NCI-H510A (cell line): ENCODE measurements around the gene HRAS.

Source experiments
- DNase-seq: peaks from one replicate; lab custom pipeline; 2025; lab: John Stamatoyannopoulos, UW

The HRAS gene

DNA sequence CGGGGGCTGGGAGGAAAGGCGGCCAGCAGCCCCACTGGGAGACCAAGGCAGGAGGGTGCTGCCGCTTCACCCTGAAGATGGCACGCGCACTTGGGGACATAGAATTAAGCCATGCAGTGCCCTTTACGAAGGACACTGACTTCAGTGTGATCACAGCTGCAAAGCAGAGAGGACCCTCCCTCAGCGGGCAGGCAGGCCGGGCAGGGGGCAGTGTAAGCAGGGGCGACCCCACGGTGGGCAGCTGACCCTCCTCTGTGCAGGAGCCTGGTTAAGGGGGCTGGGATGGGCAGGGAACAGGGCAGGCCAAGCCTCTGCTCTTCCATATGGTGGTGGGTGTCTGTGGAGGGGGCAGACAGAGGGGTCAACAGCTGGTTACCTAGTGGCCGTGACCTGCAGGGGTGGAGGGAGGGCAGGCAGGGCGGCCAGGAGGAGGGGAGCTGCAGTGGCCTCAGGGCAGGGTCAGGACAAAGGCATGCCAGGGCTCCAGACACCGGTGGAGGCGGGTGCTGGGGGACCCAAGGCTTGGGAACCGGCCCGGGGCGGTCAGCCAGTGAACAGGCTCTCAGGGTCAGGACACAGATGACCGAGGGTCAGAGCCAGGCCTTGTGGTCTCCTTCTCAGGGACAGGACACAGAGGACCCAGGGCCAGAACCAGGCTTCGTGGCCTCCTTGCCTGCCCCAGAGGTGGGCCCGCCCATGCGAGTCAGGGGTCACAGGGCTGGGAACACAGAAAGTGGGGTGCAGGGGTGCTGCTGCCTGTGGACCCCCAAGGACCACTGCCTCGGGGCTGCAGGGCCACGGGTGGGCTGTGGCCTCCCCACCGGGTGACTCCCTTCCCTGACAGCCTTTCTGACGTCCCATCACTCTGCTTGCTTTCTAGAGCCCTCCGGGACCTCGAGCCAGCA lies 18.0 kb upstream of the HRAS start:
- no peak for DNase-seq

DNA sequence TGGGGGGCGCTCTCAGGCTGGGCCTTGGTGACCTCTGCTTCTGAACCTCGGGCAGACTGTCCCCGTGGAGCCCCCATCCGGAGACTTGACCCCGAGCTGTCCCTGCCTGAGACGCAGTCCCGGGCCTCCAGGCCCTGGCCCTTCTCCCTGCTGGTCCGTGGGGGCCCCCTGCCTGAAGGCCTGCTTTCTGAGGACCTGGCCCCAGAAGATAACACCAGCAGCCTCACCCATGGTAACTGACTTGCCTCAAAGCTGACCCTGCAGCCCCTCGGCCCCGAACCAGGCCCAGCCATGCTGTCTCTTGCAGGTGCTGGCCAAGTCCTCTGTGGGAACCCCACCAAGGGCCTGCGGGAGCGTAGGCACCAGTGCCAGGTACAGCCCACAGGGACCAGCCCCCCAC lies 16.2 kb upstream of the HRAS start:
- DNase-seq = no peak

DNA sequence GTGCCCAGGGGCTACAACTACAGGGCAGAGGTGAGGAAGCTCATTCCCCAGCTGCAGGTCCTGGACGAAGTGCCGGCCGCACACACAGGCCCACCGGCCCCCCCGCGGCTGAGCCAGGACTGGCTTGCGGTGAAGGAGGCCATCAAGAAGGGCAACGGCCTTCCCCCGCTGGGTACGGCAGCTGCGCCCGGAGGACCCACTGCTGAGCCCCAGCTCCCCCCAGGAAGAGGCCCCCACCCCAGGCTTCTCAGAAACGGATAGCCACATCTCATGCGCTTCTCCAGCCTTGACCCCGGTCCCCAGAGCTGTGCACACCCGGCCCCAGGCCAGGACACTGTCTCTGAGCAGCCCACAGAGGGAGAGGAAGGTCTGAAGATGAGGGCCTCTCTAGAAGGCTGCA lies 15.8 kb upstream of the HRAS start:
- no peak for DNase-seq

DNA sequence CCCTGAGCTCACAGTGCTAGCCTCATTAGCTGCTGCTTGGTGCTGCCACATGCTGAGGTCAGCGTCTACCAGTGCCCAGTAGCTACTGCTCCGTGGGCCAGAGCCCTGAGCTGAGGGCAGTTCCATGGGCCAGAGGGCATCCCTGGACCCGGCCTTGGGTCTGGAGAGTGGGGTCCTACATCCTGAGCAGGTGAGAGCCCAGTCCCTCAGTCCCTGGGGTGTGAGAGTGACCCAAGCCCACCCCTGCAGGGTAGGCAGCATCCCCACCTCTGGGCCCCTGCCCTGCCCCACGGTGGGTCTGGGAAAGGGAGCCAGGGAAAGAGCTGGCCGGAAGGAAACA lies 15.3 kb upstream of the HRAS start:
- no peak for DNase-seq

DNA sequence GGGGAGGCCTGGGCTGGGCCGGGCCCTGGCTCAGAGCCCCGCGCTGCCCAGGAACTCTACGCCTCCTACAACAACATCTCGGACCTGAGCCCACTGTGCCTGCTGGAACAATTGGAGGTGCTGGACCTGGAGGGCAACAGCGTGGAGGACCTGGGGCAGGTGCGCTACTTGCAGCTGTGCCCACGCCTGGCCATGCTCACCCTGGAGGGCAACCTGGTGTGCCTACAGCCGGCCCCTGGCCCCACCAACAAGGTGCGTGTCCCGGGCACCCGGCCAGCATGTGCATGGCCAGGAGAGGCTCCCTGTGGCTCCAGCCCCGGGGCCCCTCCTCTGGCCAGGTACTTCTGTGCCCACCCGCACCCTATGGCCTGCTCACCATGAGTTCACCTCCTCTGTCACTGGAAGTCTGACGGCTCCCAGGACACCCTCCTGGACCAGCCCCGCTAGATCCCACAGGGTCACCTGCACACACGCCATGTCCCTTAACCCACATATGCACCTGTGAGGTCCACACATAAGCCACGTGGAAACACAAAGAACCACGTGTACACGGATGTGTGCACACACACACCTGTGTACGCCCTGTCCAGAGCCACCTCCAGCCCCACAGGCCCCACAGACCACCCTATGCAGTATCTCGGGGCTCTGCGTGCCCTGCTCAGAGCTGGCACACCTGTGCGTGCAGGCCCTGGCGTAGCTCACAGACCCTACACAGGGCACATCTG lies 14.8 kb upstream of the HRAS start:
- DNase-seq = no peak

DNA sequence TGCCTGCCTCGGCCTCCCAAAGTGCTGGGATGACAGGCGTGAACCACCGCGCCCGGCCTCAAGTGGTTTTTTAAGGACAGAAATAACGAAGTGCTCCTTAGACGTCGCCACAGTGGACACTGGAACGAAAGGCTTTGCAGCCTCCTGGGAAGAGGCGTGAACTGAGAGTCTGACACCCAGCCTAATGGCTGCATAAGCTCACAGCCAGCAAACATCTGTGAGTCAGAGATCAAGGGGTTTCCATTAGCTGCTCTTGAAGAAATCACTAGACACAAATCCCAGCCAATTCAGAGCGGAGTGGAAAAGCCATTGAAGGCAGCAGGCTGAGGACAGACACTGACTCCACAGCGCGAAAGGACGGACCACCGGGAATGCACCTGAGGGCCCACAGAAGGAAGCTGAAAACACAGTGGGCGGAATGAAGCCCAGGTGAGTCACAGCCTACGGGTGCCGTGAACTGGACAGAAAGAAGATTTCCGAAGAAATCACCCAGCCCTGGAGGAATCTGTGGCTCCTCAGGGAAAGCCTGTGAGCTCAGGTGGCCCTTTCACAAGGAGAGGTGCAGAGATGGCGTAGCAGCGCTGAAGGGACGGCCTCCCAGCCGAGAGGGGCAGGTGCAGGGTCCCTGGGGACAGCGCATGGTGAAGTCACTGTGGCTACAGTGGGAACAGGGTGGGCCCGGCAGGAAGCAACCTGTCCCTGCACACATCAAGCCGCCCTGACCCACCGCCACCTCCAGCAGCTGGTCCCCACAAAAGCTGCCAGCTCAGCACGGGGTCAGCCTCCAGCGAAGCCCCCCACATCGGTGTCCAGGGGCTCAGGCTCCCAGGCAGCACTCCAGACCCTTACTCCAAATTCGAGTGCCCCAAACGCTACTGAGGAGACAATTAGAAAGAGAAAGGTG lies 13.6 kb upstream of the HRAS start:
- no peak for DNase-seq

DNA sequence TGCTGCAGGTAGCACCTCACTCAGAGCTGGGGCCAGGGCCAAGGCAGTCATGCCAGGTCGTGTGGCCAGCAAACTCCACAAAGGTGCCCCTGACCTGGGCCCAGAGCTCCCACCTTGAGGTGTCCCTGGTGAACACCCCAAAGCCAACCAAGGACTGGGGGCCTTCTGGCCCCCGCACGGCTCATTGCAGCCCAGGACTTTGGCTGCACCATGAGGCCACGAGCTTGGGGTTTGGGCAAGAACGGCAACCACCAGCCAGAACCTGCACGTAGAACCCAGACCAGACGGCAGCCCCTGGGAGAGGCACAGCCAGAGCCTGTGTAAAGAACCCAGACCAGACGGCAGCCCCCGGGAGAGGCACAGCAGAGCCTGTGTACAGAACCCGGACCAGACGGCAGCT lies 9.8 kb upstream of the HRAS start:
- DNase-seq = no peak

DNA sequence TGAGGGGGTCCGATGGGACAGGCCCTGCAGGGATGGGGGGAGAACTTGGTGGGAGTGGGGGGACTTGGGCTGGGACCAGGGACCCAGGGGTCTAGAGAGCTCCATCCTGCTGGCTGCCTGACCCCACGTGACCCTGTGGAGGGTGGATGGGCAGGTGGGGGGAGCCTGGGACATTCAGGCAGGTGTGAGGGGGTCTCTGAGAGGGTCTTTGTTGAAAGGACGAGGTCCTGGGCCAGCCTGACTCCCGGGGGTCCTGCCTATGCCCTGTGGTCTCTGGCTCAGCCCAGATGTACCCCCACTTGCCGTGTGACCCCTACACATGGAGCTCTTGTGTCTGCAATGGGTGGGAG lies 9.4 kb upstream of the HRAS start:
- no peak for DNase-seq

DNA sequence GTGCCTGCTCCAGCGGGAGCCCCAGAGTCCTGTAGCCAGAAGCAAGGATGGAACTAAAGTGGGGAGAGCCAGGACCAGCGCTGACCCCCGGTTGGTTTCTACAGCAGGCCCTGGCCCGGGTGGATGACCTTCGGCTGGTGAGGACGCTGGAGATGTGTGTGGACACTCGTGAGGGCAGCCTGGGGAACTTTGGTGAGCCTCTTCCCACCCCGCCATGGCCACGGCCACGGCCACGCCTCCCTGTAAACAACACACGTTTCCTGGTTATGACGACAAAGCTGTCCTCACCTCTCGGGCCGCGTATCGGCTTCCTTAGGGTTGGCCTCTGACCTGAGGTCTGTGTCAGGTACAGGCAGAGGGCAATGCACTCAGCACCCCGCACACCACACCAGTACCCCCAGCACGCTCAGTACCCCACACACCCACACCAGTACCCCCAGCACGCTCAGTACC lies 6.1 kb upstream of the HRAS start:
- DNase-seq = no peak

DNA sequence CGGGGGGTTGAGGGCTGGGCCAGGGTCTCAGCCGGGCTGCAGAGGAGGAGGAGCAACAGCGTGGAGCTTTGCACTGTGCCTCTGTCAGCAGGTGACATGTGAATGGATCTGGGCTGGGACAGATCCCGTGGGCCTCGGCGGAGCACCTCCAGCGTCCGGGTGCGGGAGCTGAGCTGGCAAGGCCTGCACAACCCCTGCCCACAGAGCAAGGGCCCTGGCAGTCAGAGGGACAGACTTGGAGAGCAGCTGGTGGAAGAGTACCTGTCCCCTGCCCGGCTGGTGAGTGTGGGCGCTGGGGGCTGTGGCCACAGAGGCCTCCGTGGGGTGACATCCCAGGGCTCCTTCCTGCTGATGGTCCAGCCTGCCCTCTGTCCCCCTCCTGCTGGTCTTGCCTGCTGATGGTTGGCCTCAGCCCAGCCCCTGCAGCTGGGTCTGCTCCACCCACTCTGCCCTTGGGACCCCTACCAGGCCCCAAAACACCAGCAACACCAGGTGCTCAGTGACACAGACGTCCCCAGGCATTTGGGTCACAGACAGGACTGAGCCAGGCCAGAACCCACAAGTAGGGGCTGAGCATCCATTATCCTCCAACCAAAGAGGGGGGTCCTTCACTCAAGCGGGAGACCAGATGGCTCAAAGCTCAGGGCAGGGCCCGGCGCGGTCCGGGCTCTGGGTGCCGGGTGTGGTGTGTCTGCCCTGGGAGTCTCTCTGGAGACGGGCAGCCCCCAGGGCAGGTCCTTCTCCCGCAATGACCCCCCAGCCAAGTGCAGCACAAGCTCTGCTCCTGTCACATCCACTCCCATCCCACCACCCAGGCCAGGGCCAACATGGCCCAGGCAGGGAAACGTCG lies 5.4 kb upstream of the HRAS start:
- DNase-seq = no peak

DNA sequence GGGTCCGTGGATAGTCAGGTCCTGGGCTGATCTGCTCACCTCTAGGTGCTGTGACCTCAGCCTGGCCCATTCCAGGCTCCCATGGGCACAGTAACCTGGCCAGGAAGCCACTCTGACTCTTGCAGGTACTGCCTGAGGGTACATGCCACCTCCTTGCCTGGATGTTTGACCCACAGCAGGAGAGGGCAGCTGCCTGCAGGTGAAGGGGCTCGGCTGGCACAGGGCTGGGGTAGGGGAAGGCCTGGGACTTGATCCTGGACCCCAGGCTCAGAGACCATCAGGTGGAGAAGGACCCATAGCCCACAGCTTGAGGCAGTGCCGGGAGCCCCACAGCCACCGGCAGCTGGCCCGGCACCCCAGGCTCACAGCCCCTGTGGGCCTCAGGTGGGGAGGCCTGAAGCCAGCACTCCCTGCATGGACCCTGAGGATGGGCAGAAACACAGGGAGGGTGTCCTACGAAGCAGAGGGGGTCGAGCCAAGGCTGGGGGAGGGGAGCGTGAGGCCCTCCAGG lies 4.7 kb upstream of the HRAS start:
- no peak for DNase-seq

DNA sequence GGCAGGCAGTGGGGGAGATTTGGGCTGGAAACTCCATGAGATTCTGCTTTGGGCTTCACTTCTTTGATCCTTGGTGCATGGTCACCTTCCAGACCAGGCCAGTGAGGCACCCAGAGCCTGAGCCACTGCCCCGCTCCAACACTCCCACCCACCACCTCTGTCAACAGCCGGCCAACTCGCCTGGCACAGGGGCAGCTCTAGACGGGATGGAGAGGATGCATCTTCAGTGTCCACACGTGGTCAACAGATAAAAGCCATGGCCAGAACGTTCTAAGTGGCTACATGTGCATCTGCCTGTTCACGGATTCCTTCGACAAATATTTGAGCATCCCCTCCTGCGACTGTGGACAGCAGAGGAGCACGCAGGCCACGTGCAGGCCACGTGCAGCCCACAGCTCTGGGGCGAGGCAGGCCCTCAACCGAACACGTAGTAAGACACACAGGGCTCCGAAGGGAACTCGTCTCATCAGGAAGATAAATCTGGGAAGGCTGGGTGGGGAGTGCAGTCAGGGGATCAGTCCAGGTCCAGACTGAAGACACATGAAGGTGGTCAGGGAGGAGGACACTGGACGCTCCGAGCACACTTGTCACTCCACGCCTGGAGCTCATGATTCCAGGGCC lies 3.2 kb upstream of the HRAS start:
- no peak for DNase-seq

DNA sequence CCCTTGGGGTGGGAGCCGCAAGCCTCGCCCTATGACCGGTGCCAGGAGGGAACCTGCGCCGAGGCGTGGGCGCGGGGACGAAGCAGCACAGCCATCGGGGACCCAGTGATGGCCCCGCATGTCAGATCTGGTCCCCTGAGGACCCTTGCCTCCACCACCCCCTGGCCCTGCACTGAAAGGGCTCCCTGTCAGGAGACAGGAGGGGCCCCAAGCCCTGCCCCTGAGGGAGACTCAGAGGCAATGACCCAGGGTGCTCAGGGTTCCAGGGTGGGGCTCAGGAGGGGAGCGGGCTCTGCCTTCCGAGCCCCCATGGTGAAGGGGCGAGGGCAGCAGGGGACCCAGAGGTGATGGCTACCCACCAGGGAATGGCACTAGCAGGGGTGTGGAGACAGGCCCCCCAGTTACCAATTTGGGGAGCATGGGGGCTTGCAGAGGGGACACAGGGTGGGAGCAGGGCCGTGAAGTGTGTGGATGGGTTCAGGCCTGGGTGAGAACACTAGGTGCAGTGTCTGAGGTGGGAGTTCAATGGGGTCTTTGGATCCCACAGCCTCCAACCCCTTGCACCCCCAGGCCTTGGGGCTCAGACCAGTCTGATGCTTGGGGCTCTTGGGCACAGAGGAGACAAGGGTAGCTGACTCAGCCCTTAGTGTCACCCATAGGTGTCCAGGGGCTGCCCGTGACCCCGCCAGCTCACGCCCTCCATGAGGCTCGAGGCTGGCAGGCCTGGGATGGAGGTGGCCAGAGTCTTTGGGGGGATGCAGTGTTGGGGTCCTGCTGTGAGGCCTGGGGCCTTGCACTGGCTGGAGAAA lies 2.5 kb upstream of the HRAS start:
- DNase-seq = no peak

DNA sequence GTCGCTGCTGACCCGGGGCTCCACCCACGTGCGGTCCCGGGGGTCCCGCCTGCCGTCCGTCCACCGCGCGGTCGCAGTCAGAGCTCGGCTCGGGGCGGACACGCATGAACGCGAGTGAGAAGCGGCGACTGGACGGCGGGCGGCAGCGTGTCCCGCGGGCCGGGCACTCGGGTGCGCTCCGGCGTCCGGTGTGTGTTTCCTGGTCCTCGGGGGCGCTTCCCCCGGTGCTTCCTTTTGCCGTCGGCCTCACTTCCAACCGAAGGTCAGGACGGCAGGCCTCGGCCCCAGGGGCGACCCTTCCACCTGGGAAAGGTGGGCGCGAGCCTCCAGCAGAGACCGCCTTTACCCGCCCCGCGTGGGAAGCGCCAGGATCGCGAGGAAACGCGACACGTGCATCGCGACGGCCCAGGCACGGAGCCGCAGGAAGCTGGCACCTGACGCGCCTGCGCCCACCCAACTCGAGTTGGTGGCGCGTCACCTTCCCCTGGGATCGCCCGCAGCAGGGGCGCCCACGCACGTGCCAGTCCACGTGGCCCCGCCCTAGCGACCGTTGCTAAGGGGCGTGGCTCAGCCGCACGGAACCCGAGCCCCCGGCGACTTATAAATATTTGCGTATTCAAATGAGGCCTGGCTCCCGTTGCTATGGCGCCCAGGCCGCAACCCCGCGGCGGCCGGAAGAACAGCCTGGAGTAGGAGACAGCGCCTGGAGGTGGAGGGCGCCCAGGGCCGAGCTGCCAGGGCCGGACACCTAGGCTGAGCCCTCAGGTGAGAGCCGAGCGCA lies 1.7 kb upstream of the HRAS start, which contains the start of gene LRRC56:
Gene LRRC56 (plus strand): TSS at position 687 of the 781 bp plus-strand sequence. CDS start 3,158 bp downstream, outside the sequence.
- peak; percentile 74 for DNase-seq

DNA sequence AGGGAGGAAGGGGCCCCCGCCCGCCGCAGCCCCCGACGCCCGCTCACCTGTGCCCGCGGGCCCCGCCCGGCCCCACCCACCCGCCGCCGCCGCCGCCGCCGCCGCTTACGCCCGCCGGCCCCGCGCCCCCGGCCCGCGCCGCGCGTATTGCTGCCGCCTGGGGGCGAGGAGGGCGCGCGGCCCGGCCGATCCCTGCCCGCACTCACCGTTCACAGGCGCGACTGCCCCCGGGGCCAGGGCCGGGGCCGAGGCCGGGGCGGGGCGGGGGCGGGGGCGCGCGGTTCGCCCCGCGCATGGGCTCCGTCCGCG lies 212 bp downstream of the HRAS start:
- no peak for DNase-seq

DNA sequence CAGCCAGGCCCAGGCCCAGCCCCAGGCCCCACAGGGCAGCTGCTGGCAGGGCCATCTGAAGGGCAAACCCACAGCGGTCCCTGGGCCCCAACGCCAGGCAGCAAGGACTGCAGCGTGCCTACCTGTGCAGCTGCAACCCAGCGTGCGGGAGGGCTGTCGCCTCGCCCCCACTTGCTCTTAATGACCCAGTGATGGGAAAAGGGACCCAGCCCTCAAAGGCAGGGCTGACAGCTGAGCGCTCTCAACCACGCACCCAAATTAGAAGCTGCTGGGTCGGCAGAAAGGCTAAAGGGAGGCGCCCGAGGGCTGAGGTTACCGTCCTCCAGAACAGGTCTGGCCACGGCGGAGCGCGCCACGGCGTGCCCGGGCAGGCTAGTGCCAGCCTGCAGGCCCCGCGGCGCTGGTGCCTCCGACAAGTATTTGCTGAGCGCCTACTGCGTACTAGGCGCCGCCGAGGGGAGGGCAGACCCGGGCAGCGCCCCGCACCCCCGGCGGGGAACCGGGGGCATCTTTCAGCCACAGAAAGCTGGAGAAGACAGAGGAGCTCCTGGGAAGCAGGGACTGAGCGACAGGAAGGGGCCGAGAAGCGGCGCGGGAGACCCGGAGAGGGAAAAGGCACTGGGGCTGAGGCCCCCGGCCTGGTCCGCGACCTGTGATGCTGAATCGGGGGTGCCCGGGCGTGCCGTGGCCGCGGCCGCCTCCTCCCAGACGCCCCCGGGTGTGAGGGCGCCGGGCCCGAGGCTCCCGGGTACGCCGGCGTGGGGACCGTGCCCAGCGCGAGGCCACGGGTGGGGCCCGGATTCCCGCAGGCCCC lies 773 bp downstream of the HRAS start:
- peak; percentile 48 for DNase-seq

DNA sequence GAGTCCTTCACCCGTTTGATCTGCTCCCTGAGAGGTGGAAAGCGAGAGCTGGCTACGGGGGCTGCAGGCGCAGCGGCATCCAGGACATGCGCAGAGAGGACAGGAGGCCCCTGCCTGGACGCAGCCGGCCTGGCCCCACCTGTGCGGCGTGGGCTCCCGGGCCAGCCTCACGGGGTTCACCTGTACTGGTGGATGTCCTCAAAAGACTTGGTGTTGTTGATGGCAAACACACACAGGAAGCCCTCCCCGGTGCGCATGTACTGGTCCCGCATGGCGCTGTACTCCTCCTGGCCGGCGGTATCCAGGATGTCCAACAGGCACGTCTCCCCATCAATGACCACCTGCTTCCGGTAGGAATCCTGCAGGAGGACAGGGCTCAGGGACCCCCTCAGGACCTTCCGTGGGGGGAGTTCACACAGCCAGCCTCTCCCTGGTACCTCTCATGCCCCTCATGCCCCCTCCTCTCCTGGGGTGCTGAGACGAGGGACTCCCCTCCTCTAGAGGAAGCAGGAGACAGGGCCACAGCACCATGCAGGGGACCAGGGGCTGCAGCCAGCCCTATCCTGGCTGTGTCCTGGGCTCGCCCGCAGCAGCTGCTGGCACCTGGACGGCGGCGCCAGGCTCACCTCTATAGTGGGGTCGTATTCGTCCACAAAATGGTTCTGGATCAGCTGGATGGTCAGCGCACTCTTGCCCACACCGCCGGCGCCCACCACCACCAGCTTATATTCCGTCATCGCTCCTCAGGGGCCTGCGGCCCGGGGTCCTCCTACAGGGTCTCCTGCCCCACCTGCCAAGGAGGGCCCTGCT lies 1.6 kb downstream of the HRAS start:
- DNase-seq = no peak
